ENCODE results near the gene HYDIN.

DNA sequence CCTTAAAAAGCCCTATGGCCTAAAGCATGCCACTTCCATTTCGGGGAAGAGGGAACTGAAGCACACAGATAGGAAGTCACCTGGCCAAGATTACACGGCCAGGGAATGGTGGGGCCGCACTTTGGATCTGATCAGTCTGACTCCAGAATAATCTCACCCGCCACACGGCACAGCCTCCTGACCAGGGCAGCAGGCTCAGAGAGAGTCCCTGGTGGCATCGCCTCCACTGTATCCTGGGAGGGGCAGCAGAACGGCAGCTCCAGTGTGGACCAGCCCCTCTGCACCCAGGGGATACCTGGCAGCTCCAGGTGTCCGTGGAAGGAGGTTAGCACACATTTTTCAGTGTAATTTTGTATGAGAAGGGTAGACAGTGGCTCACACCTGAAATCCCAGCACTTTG is 465.0 kb downstream of the HYDIN start:
- TF ChIP-seq EZH2phosphoT487 (IDR thresholded peaks at IDR 0.05; ENCODE audit: borderline replicate concordance, low read depth), result no peak
- TF ChIP-seq POLR2AphosphoS5 (IDR thresholded peaks at IDR 0.05; ENCODE audit: low read depth, low read length), result no peak
- TF ChIP-seq NFIC (IDR thresholded peaks at IDR 0.05; ENCODE audit: borderline replicate concordance), result no peak
- TF ChIP-seq, protein P1, sequence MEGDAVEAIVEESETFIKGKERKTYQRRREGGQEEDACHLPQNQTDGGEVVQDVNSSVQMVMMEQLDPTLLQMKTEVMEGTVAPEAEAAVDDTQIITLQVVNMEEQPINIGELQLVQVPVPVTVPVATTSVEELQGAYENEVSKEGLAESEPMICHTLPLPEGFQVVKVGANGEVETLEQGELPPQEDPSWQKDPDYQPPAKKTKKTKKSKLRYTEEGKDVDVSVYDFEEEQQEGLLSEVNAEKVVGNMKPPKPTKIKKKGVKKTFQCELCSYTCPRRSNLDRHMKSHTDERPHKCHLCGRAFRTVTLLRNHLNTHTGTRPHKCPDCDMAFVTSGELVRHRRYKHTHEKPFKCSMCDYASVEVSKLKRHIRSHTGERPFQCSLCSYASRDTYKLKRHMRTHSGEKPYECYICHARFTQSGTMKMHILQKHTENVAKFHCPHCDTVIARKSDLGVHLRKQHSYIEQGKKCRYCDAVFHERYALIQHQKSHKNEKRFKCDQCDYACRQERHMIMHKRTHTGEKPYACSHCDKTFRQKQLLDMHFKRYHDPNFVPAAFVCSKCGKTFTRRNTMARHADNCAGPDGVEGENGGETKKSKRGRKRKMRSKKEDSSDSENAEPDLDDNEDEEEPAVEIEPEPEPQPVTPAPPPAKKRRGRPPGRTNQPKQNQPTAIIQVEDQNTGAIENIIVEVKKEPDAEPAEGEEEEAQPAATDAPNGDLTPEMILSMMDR (IDR thresholded peaks at IDR 0.05), result no peak
- no peak for TF ChIP-seq TCF12 (IDR thresholded peaks at IDR 0.05)
- no peak for TF ChIP-seq MAX (IDR thresholded peaks at IDR 0.05; ENCODE audit: low read depth)
- no peak for TF ChIP-seq SIN3A (IDR thresholded peaks at IDR 0.05; ENCODE audit: borderline replicate concordance, low read depth, low read length)
- TF ChIP-seq, protein P2, sequence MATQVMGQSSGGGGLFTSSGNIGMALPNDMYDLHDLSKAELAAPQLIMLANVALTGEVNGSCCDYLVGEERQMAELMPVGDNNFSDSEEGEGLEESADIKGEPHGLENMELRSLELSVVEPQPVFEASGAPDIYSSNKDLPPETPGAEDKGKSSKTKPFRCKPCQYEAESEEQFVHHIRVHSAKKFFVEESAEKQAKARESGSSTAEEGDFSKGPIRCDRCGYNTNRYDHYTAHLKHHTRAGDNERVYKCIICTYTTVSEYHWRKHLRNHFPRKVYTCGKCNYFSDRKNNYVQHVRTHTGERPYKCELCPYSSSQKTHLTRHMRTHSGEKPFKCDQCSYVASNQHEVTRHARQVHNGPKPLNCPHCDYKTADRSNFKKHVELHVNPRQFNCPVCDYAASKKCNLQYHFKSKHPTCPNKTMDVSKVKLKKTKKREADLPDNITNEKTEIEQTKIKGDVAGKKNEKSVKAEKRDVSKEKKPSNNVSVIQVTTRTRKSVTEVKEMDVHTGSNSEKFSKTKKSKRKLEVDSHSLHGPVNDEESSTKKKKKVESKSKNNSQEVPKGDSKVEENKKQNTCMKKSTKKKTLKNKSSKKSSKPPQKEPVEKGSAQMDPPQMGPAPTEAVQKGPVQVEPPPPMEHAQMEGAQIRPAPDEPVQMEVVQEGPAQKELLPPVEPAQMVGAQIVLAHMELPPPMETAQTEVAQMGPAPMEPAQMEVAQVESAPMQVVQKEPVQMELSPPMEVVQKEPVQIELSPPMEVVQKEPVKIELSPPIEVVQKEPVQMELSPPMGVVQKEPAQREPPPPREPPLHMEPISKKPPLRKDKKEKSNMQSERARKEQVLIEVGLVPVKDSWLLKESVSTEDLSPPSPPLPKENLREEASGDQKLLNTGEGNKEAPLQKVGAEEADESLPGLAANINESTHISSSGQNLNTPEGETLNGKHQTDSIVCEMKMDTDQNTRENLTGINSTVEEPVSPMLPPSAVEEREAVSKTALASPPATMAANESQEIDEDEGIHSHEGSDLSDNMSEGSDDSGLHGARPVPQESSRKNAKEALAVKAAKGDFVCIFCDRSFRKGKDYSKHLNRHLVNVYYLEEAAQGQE (IDR thresholded peaks at IDR 0.05; ENCODE audit: low read depth, low read length), result no peak
- TF ChIP-seq NRF1 (IDR thresholded peaks at IDR 0.05; ENCODE audit: low read depth, low read length), result no peak
- no peak for TF ChIP-seq JUND (IDR thresholded peaks at IDR 0.05)
- no peak for TF ChIP-seq GABPA (IDR thresholded peaks at IDR 0.05; ENCODE audit: low read depth)
- no peak for TF ChIP-seq FOXJ3 (CRISPR knock-in tag; IDR thresholded peaks at IDR 0.05)
- no peak for TF ChIP-seq TAF1 (IDR thresholded peaks at IDR 0.05; ENCODE audit: borderline replicate concordance, low read depth, low read length)
- TF ChIP-seq CHD2 (IDR thresholded peaks at IDR 0.05; ENCODE audit: low read length, partially characterized antibody), result no peak
